NCI-H1417 treated with DMSO at 0.1 percent for 48 hours (cell line): ENCODE measurements around the gene GDI2.
"Not testable (repeated sequence)": the region's sequence is repeated elsewhere in the genome, so short reads cannot be mapped to it uniquely, and the experiment has no call there.

Experiments used
- DNase-seq: peaks from one replicate; lab custom pipeline; 2025; lab: John Stamatoyannopoulos, UW

Gene GDI2

GRCh38 chr10:5813341-5814109, at the start of gene GDI2:
GDI2 (minus strand) TSS chr10:5813434; CDS start chr10:5813258, 176 bp downstream.
- peak; percentile 77 for DNase-seq

GRCh38 chr10:5862360-5862961, 49.2 kb upstream of the GDI2 start:
- no peak for DNase-seq

- no peak for DNase-seq
Measured at GRCh38 chr10:5860066-5860465, 46.8 kb upstream of the GDI2 start.

GRCh38 chr10:5858811-5859210, 45.6 kb upstream of the GDI2 start:
- DNase-seq = no peak

- no peak for DNase-seq
Measured at GRCh38 chr10:5856701-5857004, 43.4 kb upstream of the GDI2 start.

- no peak for DNase-seq
Measured at GRCh38 chr10:5855979-5856700, 42.9 kb upstream of the GDI2 start.

- DNase-seq = no peak
Measured at GRCh38 chr10:5854131-5854475, 40.9 kb upstream of the GDI2 start.

GRCh38 chr10:5846667-5847066, 33.4 kb upstream of the GDI2 start:
- not testable (repeated sequence) for DNase-seq

- no peak for DNase-seq
Measured at GRCh38 chr10:5844345-5845055, 31.3 kb upstream of the GDI2 start.

- no peak for DNase-seq
Measured at GRCh38 chr10:5843686-5844344, 30.6 kb upstream of the GDI2 start.

- no peak for DNase-seq
Measured at GRCh38 chr10:5841965-5842364, 28.7 kb upstream of the GDI2 start.

- DNase-seq = no peak
Measured at GRCh38 chr10:5840314-5841307, 27.4 kb upstream of the GDI2 start.

- DNase-seq = not testable (repeated sequence)
Measured at GRCh38 chr10:5836181-5836580, 22.9 kb upstream of the GDI2 start.

GRCh38 chr10:5835446-5836095, 22.3 kb upstream of the GDI2 start:
- no peak for DNase-seq

- DNase-seq = no peak
Measured at GRCh38 chr10:5833814-5834213, 20.6 kb upstream of the GDI2 start.

- no peak for DNase-seq
Measured at GRCh38 chr10:5832946-5833345, 19.7 kb upstream of the GDI2 start.

- DNase-seq = no peak
Measured at GRCh38 chr10:5831446-5831782, 18.2 kb upstream of the GDI2 start.

- no peak for DNase-seq
Measured at GRCh38 chr10:5830629-5831445, 17.6 kb upstream of the GDI2 start.

GRCh38 chr10:5829267-5829666, 16.0 kb upstream of the GDI2 start:
- no peak for DNase-seq

GRCh38 chr10:5828725-5829124, 15.5 kb upstream of the GDI2 start:
- DNase-seq = no peak
